Subcutaneous abdominal adipose tissue (tissue), 5 donors: ENCODE measurements around the gene CTXN3.

Source experiments
- H3K27ac ChIP-seq: one replicate; pipeline ENCODE4 v1.7.0; 2013; ENCODE audit warnings: low read depth, mild to moderate bottlenecking, inconsistent platforms, low read length, moderate library complexity
- H3K27me3 ChIP-seq, 5 donors: one replicate each; pipeline ENCODE4 v1.7.0; 2013; ENCODE audit warnings: low read length in 5 of 5, inconsistent platforms in 1 of 5; ENCODE audit not compliant: control insufficient read depth in 5 of 5, insufficient read depth in 4 of 5
- H3K36me3 ChIP-seq, 5 donors: one replicate each; pipeline ENCODE4 v1.7.0; 2013; ENCODE audit warnings: low read length in 5 of 5; ENCODE audit not compliant: control insufficient read depth in 5 of 5, insufficient read depth in 5 of 5
- H3K4me1 ChIP-seq, 5 donors: one replicate each; pipeline ENCODE4 v1.7.0; 2013; ENCODE audit warnings: low read length in 5 of 5, mild to moderate bottlenecking in 3 of 5, moderate library complexity in 1 of 5; ENCODE audit not compliant: control insufficient read depth in 5 of 5, insufficient read depth in 5 of 5
- H3K4me3 ChIP-seq, 5 donors: one replicate each; pipeline ENCODE4 v1.7.0; 2013; ENCODE audit warnings: low read length in 5 of 5, low read depth in 1 of 5
- H3K9ac ChIP-seq, 5 donors: one replicate each; pipeline ENCODE4 v1.7.0; 2013; ENCODE audit warnings: low read length in 5 of 5, mild to moderate bottlenecking in 4 of 5, moderate library complexity in 3 of 5
- H3K9me3 ChIP-seq, 5 donors: one replicate each; pipeline ENCODE4 v1.7.0; 2013; ENCODE audit warnings: low read length in 5 of 5; ENCODE audit not compliant: control insufficient read depth in 5 of 5
- donor health status: healthy.
- donor health status: healthy.
- donor health status: healthy.
- donor health status: healthy.
- donor health status: healthy.

Gene CTXN3

DNA sequence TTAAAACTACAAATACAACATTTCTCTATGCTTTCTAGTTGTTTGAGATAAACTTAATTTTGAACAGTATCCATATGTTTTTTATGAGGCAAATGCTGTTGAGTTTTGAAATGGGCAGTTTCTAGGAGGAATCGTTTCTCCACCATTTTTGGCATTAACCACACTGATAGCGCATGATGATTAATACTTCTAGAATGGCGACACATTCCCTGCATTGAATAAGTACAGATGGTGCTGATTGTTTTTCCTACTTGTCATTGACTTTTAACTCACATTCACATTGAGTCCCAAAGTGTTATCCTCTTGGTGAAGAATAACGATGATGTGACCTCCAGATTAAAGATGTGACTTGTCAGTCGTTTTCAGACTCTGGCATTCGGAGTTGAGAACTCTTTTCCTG, 47.8 kb downstream of the CTXN3 start:
- H3K27me3 ChIP-seq, result peaks cover 0 to 3% (median 0%) of the 10 kb centered on the region in 5 donors
- no peaks in the 10 kb centered on the region for H3K36me3 ChIP-seq
- no peak overlapping the region for H3K4me3 ChIP-seq
- H3K27ac ChIP-seq, result no peak overlapping the region
- H3K9me3 ChIP-seq, result no peaks in the 10 kb centered on the region
- H3K9ac ChIP-seq, result no peak overlapping the region
- H3K4me1 ChIP-seq, result peaks cover 0 to 4% (median 0%) of the 10 kb centered on the region in 5 donors

GRCh38 chr5:127697894-127698600, 49.2 kb downstream of the CTXN3 start:
- H3K4me3 ChIP-seq, result no peak overlapping the region
- H3K9ac ChIP-seq, result no peak overlapping the region
- no peak overlapping the region for H3K27ac ChIP-seq
- H3K36me3 ChIP-seq, result no peaks in the 10 kb centered on the region
- peaks cover 0 to 4% (median 0%) of the 10 kb centered on the region in 5 donors for H3K4me1 ChIP-seq
- H3K9me3 ChIP-seq, result no peaks in the 10 kb centered on the region
- H3K27me3 ChIP-seq, result peaks cover 0 to 3% (median 0%) of the 10 kb centered on the region in 5 donors

DNA sequence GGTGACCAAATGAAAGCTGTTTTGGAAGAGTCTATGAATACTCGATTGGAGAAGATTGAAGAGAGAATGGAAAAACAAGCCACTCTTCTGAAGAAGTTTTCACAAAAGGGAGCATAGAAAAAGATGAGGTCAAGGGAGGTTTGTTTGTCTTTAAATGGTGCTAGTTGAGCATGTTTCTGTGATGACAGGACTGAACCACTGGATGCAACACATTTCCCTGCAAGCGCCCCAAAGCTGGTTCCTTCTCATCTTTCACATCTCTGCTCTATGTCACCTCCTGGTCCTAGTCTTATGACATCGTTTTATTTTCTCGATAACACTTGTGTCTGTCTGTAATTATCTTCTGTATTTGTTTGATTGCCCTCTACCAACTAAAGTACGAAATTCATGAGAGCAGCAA, 50.5 kb downstream of the CTXN3 start:
- Histone ChIP-seq H3K9me3 (no peaks in the 10 kb centered on the region), H3K4me3 (no peak overlapping the region), H3K4me1 (peaks cover 0 to 4% (median 0%) of the 10 kb centered on the region in 5 donors), H3K9ac (no peak overlapping the region), H3K27me3 (peaks cover 0 to 3% (median 0%) of the 10 kb centered on the region in 5 donors), H3K36me3 (no peaks in the 10 kb centered on the region), H3K27ac (no peak overlapping the region)

GRCh38 chr5:127700237-127700766, 51.4 kb downstream of the CTXN3 start:
- Histone ChIP-seq H3K27ac (no peak overlapping the region), H3K4me3 (no peak overlapping the region), H3K27me3 (peaks cover 0 to 3% (median 0%) of the 10 kb centered on the region in 5 donors), H3K9me3 (no peaks in the 10 kb centered on the region), H3K36me3 (no peaks in the 10 kb centered on the region), H3K9ac (no peak overlapping the region), H3K4me1 (peaks cover 0 to 11% (median 5%) of the 10 kb centered on the region in 5 donors)

DNA sequence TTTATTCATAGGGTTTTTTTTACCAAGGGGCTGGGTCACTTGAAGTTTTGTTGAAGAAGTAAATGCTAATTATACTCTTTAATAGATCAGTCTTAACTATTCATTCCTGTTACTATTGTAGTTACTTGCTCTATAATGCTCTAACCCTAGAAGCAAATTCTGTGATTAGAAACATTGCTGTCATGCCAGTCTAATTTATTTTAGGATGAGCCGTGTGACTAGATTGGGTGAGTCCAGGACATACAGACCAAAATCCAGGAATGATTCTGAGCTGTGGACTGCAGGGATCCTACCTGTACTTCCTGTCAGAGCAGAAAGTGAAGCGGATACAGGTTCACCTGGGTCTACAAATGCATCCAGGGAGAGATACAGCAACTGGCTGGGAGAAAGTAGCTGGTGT, 53.6 kb downstream of the CTXN3 start:
- H3K9me3 ChIP-seq, result no peaks in the 10 kb centered on the region
- peaks cover 3 to 18% (median 17%) of the 10 kb centered on the region in 5 donors for H3K4me1 ChIP-seq
- H3K36me3 ChIP-seq, result no peaks in the 10 kb centered on the region
- no peak overlapping the region for H3K9ac ChIP-seq
- H3K27me3 ChIP-seq, result peaks cover 0 to 3% (median 0%) of the 10 kb centered on the region in 5 donors
- no peak overlapping the region for H3K27ac ChIP-seq
- H3K4me3 ChIP-seq, result no peak overlapping the region

- peaks cover 0 to 1% (median 0%) of the 10 kb centered on the region in 5 donors for H3K27me3 ChIP-seq
- H3K36me3 ChIP-seq, result no peaks in the 10 kb centered on the region
- H3K9me3 ChIP-seq, result no peaks in the 10 kb centered on the region
- no peak within 1 kb of the TSS for H3K27ac ChIP-seq
- H3K9ac ChIP-seq, result no peak within 1 kb of the TSS
- no peak within 1 kb of the TSS for H3K4me3 ChIP-seq
- peaks cover 3 to 18% (median 16%) of the 10 kb centered on the region in 5 donors for H3K4me1 ChIP-seq
Measured at GRCh38 chr5:127702926-127703561, 54.2 kb downstream of the CTXN3 start, which contains the start of gene CCDC192. Gene CCDC192 (plus strand): TSS chr5:127703391. CDS start chr5:127703446, 55 bp downstream.

DNA sequence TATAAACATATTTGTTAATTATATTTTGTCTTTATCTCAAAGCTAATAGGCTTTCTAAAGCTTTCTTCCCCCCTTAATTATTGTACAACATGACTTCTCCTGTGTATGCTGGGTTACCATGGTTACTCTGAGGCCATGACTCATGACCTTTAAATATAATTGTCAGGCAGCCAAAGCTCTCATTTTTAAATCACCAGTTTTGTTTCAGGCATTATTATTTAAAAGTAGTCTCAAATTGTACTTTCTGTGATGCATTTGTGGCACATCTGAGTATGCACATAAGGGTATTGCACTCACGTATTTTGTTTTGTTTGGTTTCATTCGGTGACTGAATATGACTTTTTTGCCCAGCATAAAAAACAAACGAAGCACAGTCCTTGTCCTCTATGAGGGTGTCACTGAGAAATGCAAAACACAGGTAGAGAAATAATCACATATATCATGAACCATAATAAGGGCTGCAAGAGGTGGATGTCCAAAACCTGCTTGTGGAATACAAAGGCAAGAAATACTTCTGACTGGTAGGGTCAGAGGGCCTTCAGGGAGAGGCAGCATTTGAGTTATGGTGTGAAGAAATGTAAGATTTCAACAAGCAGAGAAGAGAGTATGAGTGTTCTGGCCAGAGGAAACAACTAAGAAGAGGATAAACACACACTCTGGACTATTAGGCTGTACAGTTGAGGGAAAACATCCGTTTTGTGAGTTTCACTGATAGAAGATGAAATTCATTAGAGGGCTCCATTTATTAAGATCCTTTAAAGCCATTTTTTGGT, 56.4 kb downstream of the CTXN3 start:
- Histone ChIP-seq H3K9ac (no peak overlapping the region), H3K4me1 (peaks cover 3 to 18% (median 12%) of the 10 kb centered on the region in 5 donors), H3K4me3 (no peak overlapping the region), H3K27ac (peak overlapping the region; percentile 22), H3K9me3 (no peaks in the 10 kb centered on the region), H3K27me3 (no peaks in the 10 kb centered on the region), H3K36me3 (no peaks in the 10 kb centered on the region)

GRCh38 chr5:127706691-127707090, 57.8 kb downstream of the CTXN3 start:
- peaks cover 3 to 18% (median 12%) of the 10 kb centered on the region in 5 donors for H3K4me1 ChIP-seq

GRCh38 chr5:127707209-127707608, 58.3 kb downstream of the CTXN3 start:
- H3K9ac ChIP-seq, result no peak overlapping the region
- peaks cover 3 to 18% (median 12%) of the 10 kb centered on the region in 5 donors for H3K4me1 ChIP-seq
- no peaks in the 10 kb centered on the region for H3K36me3 ChIP-seq
- H3K27ac ChIP-seq, result no peak overlapping the region
- no peaks in the 10 kb centered on the region for H3K27me3 ChIP-seq
- no peak overlapping the region for H3K4me3 ChIP-seq
- no peaks in the 10 kb centered on the region for H3K9me3 ChIP-seq

More at GRCh38 chr5:127706691-127707090, 57.8 kb downstream of the CTXN3 start:
- H3K9ac ChIP-seq, result no peak overlapping the region
- no peaks in the 10 kb centered on the region for H3K9me3 ChIP-seq
- no peaks in the 10 kb centered on the region for H3K27me3 ChIP-seq
- no peak overlapping the region for H3K4me3 ChIP-seq
- no peaks in the 10 kb centered on the region for H3K36me3 ChIP-seq
- H3K27ac ChIP-seq, result no peak overlapping the region
